ENCODE results near the gene RBMS1. TPM values are rescaled to one million over a fixed set of nuclear protein-coding genes. Genes with fewer than 3 reads are reported as not detected.

RBMS1 gene
- total and polyA plus RNA-seq, 2 of the 13 experiments (the other 11 are each of a cell fraction or from before 2014, with no cell fraction given): 55.5 to 110 TPM

DNA sequence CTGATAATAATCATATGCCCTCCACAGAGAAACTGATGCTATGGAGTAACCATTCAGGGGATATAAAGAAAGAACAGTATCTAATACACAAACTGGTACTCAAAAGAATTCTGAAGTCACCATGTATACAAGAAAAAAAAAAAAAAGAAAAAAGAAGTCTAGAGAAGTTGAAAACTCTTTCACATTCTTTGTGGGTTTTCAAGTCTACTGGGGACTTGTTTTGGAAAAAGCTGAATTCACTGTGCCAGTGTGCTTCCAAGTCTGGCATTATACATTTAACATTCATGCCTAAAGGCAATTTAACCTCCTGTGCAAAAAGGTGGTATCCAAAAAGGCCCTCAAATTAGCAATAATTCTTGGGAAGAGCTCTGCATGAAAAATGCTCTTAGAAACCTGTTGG is 198.7 kb downstream of the RBMS1 start (continued):
- no peak for TF ChIP-seq FOXP4 (CRISPR knock-in tag; IDR thresholded peaks at IDR 0.05)
- no peak for TF ChIP-seq MXD1 (CRISPR knock-in tag; IDR thresholded peaks at IDR 0.05)
- no peak for TF ChIP-seq GZF1 (CRISPR knock-in tag; IDR thresholded peaks at IDR 0.05)
- TF ChIP-seq MIXL1 (CRISPR knock-in tag; IDR thresholded peaks at IDR 0.05): no peak
- TF ChIP-seq ZNF562 (CRISPR knock-in tag; IDR thresholded peaks at IDR 0.05; ENCODE audit: borderline replicate concordance): no peak
- TF ChIP-seq ZGPAT (CRISPR knock-in tag; IDR thresholded peaks at IDR 0.05): no peak

DNA sequence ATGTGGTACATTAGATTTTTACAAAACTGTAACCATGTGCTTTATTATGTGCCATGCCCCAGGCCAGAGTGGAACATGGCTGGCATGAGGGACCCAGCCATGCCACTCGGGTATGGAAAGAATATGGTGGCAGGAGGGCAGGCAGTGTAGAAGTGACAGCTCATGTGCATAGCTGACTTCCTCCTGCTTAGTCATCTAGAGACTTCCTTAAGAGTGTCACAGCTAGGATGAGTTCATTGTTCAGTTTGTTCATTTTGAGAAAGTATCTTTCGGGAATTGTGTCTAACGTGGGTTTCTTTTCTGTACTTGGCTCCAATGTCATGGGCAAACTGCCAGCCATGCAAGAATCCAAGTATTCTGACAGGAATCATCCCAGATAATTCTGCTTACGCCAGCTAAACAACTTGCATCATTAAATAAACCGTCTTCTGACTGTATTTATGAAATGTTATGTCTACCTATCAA is 199.2 kb downstream of the RBMS1 start:
- CTCF ChIA-PET (ENCODE audit: low intra/inter-chr PET ratio, low total read pairs): no interaction called here
- intact Hi-C loops (cut with micrococcal nuclease; ENCODE audit: unreplicated experiment): no loop called here
- no peaks in the 10 kb centered on the region for H4K20me1 ChIP-seq (ENCODE audit: insufficient read depth, low read length)
- H2AFZ ChIP-seq (ENCODE audit: low read length): no peak overlapping the region
- H3K27ac ChIP-seq (ENCODE audit: extremely low read length, insufficient read depth, low read length): no peak overlapping the region
- H3K4me3 ChIP-seq (replicated peaks in 1 of 3; ENCODE audit: insufficient read depth in 1 of 3, low read depth in 2 of 3, low read length in 3 of 3): no peak overlapping the region
- no peak for ATAC-seq
- H3K4me1 ChIP-seq (ENCODE audit: insufficient read depth, low read length): no peaks in the 10 kb centered on the region
- no peaks in the 10 kb centered on the region for H3K27me3 ChIP-seq (ENCODE audit: control insufficient read depth in 1 of 2, insufficient read depth in 2 of 2, low read length in 2 of 2)
- POLR2A ChIA-PET: no interaction called here
- in situ Hi-C loops (cut with HindIII; ENCODE audit: extremely low pct_ligation_motif_present, low pct_unique_long_range_greater_than_20kb): no loop called here
- H3K4me2 ChIP-seq (ENCODE audit: low read depth, low read length): no peak overlapping the region
- no peak for TF ChIP-seq ZNF17 (CRISPR knock-in tag; IDR thresholded peaks at IDR 0.05)
- no peak for TF ChIP-seq GATAD1 (CRISPR knock-in tag; IDR thresholded peaks at IDR 0.05)
- no peak for TF ChIP-seq ZKSCAN1 (IDR thresholded peaks at IDR 0.05; ENCODE audit: low read length)
- TF ChIP-seq ZNF263 (CRISPR knock-in tag; IDR thresholded peaks at IDR 0.05): no peak
- TF ChIP-seq ZNF253 (CRISPR knock-in tag; IDR thresholded peaks at IDR 0.05; ENCODE audit: borderline replicate concordance): no peak
- TF ChIP-seq ZMAT3 (CRISPR knock-in tag; conservative IDR thresholded peaks at IDR 0.05): no peak
- TF ChIP-seq RNF219 (CRISPR knock-in tag; IDR thresholded peaks at IDR 0.05): no peak
- TF ChIP-seq NCOA5 (CRISPR knock-in tag; IDR thresholded peaks at IDR 0.05): no peak
- no peak for TF ChIP-seq ZNF138 (CRISPR knock-in tag; IDR thresholded peaks at IDR 0.05; ENCODE audit: low read depth)
- no peak for TF ChIP-seq RARA (CRISPR knock-in tag; IDR thresholded peaks at IDR 0.05)
- no peak for TF ChIP-seq ZFP90 (CRISPR knock-in tag; IDR thresholded peaks at IDR 0.05; ENCODE audit: borderline replicate concordance)
- no peak for TF ChIP-seq MAZ (IDR thresholded peaks at IDR 0.05; ENCODE audit: borderline replicate concordance, low read depth, low read length)
- no peak for TF ChIP-seq MAZ (CRISPR knock-in tag; IDR thresholded peaks at IDR 0.05; ENCODE audit: low read depth)
- no peak for TF ChIP-seq ZNF672 (CRISPR knock-in tag; IDR thresholded peaks at IDR 0.05)
- no TSS peak for BruUV-seq (replicated peaks)
- H3K9ac ChIP-seq (ENCODE audit: insufficient read depth, low read depth, low read length): no peak overlapping the region
- H3K9me3 ChIP-seq (ENCODE audit: low read length): no peaks in the 10 kb centered on the region
- H3K79me2 ChIP-seq (ENCODE audit: insufficient read depth, low read length): no peaks in the 10 kb centered on the region
- no peak for FAIRE-seq
- peaks cover 11 to 46% of the 10 kb centered on the region in 2 experiments for H3K36me3 ChIP-seq (replicated peaks in 1 of 2; ENCODE audit: control insufficient read depth in 1 of 2, insufficient read depth in 2 of 2, low read length in 2 of 2)
- no peak for DNase-seq (ENCODE audit: low spot score)
- WGBS (ENCODE audit: low lambda C conversion rate): 97% methylated on average over 5 of the region's 5 CpGs

Data from HepG2 (cell line).